ENCODE results near the gene EXOC1.

DNA sequence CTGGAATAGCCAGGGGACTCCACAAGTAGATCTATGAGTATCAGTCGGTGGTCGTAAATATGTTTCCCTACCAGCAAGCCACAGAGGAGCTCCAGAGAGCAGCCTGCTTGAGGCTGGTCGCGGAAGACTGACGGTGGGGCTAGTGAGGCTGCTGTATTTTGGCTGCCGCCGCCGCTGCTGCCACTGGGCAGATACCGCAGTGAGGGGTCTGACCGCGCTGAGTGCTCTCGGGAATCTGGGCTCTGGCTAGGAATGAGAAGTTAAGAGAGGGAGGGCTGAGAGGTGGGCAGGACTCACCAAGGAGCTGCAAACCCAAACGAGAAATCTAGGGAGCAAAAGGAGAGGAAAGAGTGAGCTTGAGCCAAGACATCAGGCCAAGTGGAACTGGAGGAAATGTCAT lies 33.8 kb upstream of the EXOC1 start, which contains the start of gene EXOC1L:
- TF ChIP-seq, protein P1, sequence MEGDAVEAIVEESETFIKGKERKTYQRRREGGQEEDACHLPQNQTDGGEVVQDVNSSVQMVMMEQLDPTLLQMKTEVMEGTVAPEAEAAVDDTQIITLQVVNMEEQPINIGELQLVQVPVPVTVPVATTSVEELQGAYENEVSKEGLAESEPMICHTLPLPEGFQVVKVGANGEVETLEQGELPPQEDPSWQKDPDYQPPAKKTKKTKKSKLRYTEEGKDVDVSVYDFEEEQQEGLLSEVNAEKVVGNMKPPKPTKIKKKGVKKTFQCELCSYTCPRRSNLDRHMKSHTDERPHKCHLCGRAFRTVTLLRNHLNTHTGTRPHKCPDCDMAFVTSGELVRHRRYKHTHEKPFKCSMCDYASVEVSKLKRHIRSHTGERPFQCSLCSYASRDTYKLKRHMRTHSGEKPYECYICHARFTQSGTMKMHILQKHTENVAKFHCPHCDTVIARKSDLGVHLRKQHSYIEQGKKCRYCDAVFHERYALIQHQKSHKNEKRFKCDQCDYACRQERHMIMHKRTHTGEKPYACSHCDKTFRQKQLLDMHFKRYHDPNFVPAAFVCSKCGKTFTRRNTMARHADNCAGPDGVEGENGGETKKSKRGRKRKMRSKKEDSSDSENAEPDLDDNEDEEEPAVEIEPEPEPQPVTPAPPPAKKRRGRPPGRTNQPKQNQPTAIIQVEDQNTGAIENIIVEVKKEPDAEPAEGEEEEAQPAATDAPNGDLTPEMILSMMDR (IDR thresholded peaks at IDR 0.05 in 4 of 5, conservative IDR thresholded peaks at IDR 0.05 in 1 of 5), result no peak
- no peak for TF ChIP-seq POLR2A (IDR thresholded peaks at IDR 0.05)
